Glomerular visceral epithelial cell (primary cell): ENCODE results near the gene ADAMTS3.

Experiments
- DNase-seq: peaks from one replicate; pipeline ENCODE4 v3.0.0-alpha.2; 2016; ENCODE audit errors: extremely low spot score

Gene ADAMTS3

DNA sequence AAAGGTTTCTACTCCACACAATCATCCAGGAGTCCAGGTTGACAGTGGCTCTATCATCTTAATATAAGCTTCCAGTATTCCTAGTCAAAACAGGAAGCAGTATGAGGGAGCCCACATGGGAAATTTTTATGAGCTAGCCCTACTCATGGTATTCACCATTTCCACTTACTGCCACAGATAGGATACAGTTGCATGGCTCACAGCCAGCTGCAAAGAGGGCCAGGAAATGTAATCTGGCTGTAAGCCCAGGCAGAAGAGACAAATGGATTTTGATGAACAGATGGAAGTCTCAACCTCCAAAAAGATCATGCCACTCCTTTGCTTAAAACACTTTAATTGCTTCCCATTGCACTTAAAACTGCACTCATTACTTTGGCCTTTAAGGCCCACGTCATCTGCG is 150.6 kb downstream of the ADAMTS3 start:
- DNase-seq: peak; percentile 74

DNA sequence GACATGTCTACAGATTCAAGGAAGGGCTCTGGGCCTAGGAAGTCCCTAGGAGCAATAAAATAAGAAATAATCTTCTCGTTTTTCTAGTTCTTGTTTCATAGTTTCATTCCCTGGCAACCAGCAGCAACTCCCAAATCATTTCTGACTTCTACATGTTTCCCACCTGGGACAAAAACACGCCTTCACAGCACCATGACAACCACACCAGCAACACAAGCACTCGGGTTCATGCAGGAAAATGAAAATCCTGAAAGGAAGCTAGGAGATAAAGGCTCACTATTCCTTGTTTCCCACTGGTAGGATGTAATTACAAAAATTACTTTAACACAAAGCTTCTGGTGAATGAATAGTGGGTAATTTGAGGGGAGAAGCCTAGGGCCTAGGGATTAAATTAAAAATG is 158.9 kb downstream of the ADAMTS3 start:
- DNase-seq: no peak

DNA sequence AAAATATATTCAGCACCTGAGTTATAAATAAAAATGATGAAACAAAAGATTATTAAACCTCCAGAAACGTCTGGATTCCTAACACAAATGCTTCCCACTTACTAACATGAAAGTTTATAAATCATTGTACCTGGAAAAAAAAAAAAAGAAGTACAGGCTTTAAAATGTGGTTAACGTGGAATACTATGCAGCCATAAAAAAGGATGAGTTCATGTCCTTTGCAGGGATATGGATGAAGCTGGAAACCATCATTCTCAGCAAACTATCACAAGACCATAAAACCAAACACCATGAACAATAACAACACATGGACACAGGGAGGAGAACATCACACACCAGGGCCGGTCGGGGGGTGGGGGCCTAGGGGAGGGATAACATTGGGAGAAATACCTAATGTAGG is 160.5 kb downstream of the ADAMTS3 start:
- no peak for DNase-seq

DNA sequence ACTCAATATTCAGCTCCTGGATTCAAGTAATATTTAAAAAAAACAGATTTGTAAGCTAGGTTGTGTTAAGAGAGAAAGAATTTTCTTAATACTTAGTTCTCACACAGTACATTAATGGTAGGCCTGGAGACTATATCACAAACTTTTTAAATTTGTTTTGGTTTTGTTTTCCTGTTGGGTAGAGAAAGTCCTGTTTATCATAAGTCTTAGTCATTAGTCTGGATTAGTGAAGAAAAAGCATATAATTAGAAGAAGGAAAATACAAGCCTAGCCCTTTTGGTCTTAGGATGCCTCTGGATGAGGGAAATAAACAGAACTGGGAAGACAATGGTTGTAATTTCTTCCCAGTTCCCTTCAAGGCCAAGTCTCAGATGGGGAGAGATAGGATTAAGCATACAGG is 163.6 kb downstream of the ADAMTS3 start:
- DNase-seq: no peak

DNA sequence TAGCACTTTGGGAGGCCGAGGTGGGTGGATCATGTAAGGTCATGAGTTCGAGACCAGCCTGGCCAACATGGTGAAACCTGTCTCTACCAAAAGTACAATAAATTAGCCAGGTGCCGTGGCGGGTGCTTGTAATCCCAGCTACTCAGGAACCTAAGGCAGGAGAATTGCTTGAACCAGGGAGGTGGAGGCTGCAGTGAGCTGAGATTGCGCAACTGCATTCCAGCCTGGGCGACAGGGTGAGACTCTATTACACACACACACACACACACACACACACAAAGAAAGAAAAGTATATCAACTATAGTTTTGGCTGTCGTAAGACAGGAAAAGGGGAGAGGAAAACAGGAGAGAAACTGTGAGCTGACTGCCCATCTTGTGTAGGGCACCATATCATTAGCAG is 171.7 kb downstream of the ADAMTS3 start:
- no peak for DNase-seq

DNA sequence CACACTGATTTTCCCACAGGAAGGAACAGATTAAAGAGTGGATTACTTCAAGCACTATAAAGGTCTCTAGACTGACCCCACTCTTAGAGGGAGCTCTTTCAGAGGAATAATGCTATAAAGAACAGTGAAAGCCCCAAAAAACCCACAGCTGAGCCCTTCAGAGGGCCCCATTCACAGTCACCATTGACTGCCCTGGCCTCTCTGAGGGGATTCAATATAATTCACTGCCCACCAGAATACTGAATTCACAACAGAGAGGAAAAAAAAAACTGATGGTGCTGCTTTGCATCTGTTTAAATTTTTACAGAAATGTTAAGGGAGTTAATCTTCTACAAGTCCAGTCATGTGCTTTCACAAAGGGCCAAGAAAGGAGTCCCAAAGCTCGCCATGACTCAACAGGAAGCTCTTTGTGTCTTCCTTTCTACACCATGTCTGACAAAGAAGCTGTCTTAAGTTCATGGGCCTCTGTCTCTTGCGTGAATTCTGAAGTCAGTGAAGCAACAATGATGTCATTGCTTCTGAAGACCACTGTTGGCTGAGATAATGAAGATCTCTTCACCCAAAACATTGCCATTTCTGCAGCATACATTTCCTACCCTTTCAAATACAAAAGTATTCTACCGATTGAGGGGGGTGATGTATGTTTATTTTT is 174.9 kb downstream of the ADAMTS3 start:
- peak; percentile 47 for DNase-seq

DNA sequence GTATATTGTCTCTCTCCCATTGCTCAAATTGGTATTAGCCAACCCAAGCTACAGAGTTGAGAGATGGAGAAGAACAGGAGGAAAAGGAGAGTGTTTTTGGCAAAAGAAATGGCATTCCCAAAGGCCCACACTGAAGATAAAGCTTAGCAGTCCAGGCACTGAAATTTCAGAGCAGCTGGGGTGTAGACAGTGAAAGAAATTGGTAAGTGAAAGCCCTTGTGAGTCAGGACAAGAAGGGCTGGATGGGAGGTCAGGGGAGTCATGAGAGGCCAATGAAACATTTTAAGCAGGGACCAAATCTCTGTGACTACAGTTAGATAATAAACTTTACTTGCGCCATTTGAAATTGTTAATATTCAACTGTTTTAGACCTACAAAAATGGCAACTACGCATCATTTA is 177.7 kb downstream of the ADAMTS3 start:
- DNase-seq: peak; percentile 16

DNA sequence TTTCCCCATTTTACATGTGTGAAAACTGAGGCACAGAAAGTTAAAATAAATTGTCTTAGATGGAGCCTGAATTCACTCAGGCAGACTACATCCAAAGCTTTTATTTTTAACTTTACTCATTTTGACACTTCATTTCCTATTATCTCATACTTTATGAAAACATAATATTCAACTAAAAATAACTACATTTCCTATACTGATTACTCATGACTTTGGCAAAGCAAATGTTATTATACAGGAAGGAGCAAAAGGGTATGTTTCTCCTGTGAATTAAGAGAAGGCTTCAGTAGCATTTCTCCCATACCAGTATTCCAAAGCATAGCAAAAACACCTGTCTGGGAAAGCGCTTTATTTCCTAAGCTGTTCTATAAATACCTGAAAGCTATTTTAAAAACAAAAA is 178.6 kb downstream of the ADAMTS3 start:
- DNase-seq: no peak

DNA sequence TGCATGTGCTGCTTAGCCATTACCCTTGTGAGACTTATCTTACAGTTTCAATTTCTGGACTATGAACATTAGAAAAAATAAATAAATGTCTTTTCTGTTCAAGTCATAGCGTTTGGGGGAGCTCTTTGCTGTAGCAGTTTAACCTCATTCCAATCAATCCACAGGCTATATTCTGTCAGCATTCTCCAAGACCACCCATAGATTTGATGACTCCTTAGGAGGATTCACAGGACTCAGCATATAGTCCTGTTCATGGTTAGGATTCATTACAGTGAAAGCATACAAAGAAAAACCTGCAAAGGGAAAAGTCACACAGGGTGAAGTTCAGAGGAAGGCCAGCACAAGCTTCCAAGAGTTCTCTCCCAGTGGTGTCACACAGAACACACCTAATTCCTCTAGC is 180.5 kb downstream of the ADAMTS3 start:
- DNase-seq: no peak

DNA sequence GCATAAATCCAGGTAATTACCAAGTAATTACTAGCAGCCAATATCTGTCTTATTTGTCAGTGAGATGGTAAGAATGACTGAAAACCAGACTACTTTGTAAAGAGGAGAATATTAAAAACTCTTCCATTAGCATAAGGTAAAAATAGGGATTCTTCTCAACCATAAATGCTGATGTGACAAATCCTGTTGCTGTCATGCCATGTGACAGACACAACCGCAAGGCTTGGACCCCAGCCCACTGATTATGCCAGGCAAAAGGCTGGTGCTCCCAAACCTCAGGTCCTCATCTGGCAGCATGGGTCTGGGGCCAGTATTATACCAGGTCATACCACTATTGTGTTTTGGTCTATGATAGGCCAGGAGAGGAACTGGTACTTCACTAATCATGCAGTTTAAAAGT is 181.1 kb downstream of the ADAMTS3 start:
- DNase-seq: no peak

DNA sequence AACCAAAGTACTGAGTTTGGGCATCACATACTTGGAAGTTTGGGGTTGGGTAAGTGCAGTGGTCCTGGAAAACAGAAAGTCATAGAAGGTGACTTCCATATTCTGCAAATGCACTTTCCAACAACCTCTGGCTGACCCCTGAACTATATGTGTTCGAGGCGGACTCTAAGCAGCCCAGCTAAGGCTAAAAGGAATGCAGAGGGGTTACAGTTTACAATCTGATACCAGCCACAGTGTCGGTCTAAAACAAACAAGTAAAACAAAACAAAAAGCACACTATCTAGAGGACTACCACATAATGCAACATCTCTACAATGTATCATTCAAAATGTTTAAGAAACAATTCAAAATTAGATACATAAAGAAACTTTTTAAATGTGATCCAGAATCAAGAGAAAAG is 185.6 kb downstream of the ADAMTS3 start:
- no peak for DNase-seq

DNA sequence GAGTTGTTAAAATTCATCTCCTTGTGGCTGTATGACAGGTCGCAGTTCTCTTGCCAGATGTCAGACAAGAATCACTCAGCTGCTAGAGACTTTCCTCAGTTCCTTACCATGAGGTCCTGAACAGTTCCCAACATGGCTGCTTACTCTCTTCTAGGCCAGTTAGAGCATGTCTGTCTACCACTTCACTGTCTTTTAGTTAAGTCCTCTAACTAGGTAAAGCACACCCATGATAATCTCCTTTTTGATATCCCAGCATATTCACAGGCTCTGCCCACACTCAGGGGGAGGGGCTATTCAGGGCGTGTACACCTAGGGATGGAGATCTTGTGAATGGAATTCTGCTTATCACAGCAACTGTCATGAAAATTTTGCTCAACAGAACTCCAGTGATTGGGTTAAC is 190.1 kb downstream of the ADAMTS3 start:
- DNase-seq: no peak

DNA sequence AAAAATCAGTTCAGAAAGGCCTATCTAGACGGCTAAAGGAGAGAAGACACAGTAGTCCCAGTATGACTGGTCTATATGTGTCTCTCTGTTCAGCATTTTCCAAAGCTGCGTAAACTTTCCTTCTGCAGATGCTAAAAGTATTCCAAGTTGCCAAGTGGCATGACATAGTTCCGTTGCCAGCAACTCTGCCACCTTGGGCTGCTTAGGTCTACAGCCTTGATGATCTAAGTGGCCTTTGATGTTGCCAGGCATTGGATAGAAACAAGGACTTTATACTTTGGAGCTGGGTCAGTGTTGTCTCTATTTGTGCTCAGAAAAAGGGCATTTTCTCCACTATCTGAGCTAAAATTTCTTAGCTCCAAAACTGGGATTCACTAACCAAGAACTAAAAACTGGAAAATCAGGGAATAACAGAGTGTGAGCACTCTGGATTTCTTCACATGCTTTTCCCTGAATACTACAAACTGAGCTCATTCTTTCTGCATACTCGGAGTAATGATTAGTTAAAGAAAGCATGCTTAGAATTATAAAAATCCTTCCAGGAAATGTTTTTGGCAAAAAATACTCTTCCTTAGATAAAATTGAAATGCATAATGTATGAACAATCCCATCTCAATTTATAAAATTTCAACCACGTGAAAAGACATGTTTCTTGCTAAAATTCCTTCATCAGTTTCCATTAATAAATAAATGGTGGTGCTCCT is 191.4 kb downstream of the ADAMTS3 start:
- DNase-seq: no peak

DNA sequence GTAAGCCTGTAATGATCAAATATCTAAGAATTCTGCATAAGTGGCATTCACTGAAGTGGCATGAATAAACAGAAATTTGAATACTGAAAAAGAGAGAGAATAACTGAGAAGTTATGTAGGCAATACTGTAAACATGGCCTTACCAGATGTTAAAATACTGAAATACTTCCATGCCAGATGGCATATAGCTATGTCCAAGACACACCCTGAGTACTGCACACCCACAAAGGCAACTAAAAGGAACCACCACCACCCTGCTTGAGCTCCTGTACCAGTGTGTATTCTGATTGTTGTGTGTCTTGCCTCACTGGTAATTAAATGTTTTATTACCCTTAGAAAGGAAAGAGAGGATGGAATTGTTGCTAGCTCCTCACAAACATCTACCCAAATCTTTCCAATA is 192.1 kb downstream of the ADAMTS3 start:
- DNase-seq: no peak

DNA sequence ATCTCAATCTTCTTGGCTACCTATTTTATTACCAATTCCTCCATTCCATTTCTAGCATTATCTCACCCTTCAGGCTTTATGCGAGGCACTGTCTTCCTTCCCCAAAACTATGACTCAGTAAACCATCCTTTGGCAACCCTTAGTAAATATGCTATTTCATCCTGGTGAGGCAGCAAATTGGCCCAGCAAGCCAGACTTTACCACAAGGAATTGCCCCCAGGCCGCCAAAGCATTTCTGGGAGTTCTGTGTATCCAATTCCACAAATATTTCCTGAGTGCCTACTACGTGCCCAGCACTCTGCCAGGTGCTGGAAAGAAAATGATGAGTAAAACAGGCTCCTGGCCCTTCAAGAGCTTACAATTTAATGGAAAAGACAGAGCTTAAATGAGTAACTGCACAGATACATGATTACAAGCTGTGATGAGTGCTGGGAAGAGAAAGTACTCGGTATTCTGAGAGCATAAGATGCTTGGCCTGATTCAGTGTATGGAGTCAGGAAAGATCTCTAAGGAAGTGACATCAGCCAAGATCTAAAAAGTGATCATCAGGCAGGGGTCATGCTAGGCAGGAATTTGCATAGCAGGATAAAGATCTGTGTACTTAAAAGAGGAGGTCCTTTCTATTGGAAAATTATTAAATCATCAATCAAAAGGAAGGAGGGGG is 193.8 kb downstream of the ADAMTS3 start:
- DNase-seq: peak; percentile 76

DNA sequence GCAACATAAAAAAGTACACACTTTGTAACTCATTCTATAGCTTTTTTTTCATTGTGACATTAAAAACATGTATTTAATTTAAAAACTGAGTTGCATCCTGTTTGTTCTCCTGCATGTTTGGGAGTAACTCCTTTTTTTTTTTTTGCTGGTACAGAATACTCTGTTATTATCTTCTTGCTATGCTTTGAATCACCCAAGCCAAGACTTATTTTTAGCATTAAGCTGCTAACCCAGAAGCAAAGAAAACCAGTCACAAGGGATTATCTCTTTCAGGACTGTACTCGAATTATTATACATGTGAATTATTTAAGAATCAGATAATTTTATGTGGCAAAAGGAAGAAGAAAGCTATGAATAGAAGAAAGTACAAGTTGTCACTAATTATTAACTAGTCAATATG is 194.9 kb downstream of the ADAMTS3 start:
- DNase-seq: no peak

DNA sequence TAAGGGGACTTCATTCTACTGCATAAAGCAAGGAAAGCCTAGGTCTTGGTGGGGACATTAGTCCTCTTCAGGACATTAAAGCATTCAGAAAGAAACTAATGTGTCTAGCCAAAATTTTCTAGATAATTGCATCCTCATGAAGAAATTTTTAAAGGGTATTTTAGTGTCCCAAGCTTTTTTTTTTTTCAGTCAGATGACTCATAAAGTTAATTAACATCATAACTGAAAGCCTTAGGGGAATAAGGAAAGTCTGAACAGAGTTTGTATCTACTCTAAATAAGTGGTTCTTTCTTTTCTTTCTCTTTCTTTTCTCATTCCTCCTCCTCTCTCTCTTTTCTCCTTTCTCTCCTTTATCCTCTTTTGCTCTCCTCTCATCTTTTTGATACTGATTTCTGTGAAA is 202.4 kb downstream of the ADAMTS3 start:
- no peak for DNase-seq

DNA sequence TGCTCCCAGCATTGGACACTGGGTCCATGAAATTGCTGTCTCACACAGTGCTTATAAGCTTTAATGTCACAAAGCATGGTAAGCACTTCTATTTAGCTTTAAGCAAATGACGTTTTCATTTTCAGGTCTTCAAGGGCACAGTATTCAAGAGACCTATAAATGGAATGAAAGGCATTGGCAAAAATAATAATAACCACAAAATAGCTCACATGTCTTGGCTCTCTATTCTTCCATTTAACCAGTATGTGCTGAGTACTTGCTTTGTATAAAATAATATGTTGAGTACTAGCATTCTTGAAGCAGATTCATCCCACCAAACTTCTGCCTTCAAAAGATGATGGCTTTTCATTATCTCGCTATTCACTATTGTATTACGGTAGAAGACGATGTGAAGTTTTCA is 203.0 kb downstream of the ADAMTS3 start:
- no peak for DNase-seq

DNA sequence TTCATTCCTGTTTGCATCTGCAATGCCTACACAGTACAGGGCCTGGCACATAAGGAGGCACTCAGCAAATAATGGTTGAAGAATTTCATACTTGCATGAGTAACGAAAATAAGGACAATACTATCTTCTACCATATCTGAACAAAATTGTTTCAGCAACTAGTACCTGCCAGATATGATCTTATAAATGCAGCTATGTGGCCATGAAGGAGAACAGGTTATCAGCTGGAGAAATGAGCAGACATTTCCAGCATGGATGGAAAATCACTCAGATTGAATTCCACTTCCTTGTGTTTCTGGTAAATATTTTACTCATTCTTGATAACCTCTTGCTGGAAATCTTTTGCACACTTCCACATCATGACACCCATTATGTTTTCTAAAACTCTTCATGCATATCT is 204.0 kb downstream of the ADAMTS3 start:
- DNase-seq: no peak

DNA sequence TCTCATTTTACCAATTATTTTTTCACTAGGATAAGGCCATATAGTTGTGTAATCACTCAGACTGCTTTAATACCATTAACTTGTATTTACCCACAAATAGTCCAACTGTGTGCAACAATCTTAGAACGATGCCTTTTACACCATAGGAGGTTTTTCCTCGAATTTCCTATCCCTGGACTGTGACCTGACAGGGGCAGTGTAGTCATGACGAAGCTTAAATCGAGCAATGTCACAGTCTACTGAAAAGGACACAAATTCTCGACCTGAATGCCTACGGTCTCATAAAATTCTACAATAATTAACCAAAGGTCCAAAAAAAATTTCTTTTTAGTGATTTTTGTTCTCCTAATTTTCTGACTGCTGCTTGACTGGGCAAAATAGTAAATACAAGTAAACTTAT is 208.9 kb downstream of the ADAMTS3 start:
- DNase-seq: no peak

DNA sequence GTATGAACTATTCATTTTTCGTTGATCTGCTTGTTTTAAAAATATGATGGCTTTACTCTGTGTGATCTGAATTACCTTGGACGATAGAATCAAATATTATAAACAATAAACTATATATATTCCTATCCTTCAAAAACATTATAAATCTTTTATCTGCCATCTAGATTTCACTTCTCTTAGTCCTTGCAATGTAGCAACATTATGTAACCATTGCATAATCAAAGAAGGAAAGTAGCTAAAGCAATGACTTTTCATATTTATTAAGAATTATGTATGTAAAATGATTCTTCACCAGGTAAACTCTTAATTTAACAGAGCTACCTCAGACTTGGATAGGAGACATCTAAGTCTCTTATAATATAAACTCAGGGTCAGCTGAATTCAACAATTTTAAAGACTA is 210.5 kb downstream of the ADAMTS3 start:
- DNase-seq: no peak

DNA sequence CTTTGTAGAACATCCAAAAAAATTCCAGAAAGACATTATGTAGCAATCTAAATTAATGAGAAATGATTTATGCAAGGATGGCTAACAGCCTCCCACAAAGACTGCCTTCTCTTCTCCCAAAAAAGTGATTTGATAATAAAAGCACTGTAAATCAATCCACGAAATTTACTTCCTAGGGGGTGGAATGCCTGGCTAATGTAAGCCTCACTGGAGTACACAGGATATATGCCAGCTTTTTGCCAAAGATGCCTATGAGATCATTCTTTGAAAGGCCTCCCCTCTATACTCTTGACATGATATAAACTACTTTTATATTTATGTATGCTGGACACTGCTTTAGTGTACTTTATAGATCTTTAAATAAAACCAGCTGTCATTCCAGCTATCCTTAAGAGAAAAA is 211.1 kb downstream of the ADAMTS3 start:
- no peak for DNase-seq

DNA sequence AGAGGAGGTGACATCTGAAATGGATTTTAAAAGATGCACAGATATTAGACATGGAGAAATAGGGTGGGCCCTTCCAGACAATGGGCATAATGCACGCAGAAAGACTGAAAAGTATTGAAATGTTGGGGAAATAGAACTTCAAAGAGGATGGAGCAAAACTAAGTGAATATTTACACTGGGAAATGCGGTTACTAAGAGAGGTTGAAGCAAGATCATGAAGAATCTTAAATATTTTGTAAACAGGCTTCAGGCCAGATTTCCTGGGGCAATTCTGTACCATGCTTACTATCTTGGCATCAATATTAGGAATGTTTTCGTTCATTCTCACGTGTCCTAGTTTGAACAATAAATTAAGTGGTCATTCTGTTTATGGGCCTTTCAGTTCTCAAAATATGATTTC is 216.3 kb downstream of the ADAMTS3 start:
- DNase-seq: no peak
